Type B pancreatic cell (in vitro differentiated cells): Measurements from ENCODE around the gene CCER1. TPM values are rescaled to one million over a fixed set of nuclear protein-coding genes. Genes with fewer than 3 reads are reported as not detected.

Source experiments
- DNase-seq: peaks from one replicate; pipeline ENCODE4 v3.0.0; 2021; ENCODE audit warnings: mixed read lengths; ENCODE audit not compliant: unreplicated experiment; ENCODE audit errors: extremely low spot score
- H3K27ac Mint-ChIP-seq: 2 replicates; pipeline ENCODE4 v1.8.0; 2021; ENCODE audit warnings: mild to moderate bottlenecking, mixed read lengths
- H3K27me3 Mint-ChIP-seq: 2 replicates; pipeline ENCODE4 v1.8.0; 2021; ENCODE audit warnings: mixed read lengths
- H3K36me3 Mint-ChIP-seq: 2 replicates; pipeline ENCODE4 v1.8.0; 2021; ENCODE audit warnings: mixed read lengths
- H3K4me1 Mint-ChIP-seq: one replicate; pipeline ENCODE4 v1.8.0; 2021; ENCODE audit warnings: mixed read lengths; ENCODE audit not compliant: unreplicated experiment
- H3K4me3 Mint-ChIP-seq: 2 replicates; pipeline ENCODE4 v1.8.0; 2021; ENCODE audit warnings: mild to moderate bottlenecking, mixed read lengths
- H3K9me3 Mint-ChIP-seq: 2 replicates; pipeline ENCODE4 v1.8.0; 2021; ENCODE audit warnings: mixed read lengths
- total RNA-seq: library from RNA; stranded (reverse); gene quantifications from 2 replicates; pipeline ENCODE4 v1.2.1, GENCODE V29; 2021; ENCODE audit warnings: low replicate concordance
- TF ChIP-seq, protein P1 (sequence below): fragments of 200-600 bp; sonication (generic); conservative IDR thresholded peaks from 2 replicates; pipeline ENCODE4 v1.5.0; 2021; ENCODE audit warnings: antibody characterized with exemption, mild to moderate bottlenecking

Gene CCER1
- total RNA-seq, 1 donor from 2014 or later, result not detected

DNA sequence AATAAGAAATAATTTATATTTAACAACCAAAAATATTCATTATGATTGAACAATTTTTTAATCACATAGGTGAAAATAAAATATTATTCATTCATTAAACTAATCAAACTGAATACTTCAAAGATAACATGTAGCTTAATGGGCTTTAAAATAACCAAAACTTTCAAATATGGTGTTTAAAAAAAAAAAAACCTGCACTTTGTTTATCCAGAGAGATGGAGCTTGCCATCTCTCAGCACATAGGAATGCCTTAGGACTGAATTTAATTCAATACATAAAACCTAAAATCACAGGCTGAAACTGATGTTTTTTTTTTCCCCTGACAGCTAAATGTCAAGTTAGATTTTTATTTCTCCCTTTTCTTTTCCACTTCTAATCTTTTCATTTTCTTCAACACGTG lies 14.4 kb upstream of the CCER1 start:
- TF ChIP-seq, protein P1, sequence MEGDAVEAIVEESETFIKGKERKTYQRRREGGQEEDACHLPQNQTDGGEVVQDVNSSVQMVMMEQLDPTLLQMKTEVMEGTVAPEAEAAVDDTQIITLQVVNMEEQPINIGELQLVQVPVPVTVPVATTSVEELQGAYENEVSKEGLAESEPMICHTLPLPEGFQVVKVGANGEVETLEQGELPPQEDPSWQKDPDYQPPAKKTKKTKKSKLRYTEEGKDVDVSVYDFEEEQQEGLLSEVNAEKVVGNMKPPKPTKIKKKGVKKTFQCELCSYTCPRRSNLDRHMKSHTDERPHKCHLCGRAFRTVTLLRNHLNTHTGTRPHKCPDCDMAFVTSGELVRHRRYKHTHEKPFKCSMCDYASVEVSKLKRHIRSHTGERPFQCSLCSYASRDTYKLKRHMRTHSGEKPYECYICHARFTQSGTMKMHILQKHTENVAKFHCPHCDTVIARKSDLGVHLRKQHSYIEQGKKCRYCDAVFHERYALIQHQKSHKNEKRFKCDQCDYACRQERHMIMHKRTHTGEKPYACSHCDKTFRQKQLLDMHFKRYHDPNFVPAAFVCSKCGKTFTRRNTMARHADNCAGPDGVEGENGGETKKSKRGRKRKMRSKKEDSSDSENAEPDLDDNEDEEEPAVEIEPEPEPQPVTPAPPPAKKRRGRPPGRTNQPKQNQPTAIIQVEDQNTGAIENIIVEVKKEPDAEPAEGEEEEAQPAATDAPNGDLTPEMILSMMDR, result no peak
- Mint-ChIP-seq H3K27me3 (no peaks in the 10 kb centered on the region), H3K9me3 (no peaks in the 10 kb centered on the region), H3K36me3 (no peaks in the 10 kb centered on the region), H3K4me1 (no peaks in the 10 kb centered on the region), H3K27ac (no peak overlapping the region), H3K4me3 (no peak overlapping the region)
- DNase-seq, result no peak

DNA sequence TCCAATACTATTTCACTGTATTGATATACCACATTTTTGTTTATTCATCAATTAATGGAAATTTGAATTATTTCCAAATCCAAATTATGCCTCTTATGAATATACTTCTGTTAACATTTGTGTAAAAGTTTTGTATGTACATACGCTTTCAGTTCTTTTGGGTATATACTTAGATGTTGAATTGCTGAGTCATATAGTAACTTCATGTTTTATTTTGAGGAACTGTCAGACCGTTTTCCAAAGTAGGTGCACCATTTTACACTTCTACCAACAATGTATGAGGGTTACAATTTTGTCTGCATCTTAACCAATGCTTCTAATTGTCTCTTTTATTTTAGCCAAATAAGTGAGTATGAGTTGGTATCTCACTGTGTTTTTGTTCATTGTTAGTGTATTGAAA lies 10.2 kb upstream of the CCER1 start:
- no peaks in the 10 kb centered on the region for H3K4me1 Mint-ChIP-seq
- no peaks in the 10 kb centered on the region for H3K27me3 Mint-ChIP-seq
- TF ChIP-seq, protein P1, result no peak
- no peak overlapping the region for H3K4me3 Mint-ChIP-seq
- no peak for DNase-seq
- no peaks in the 10 kb centered on the region for H3K9me3 Mint-ChIP-seq
- H3K36me3 Mint-ChIP-seq, result no peaks in the 10 kb centered on the region
- no peak overlapping the region for H3K27ac Mint-ChIP-seq

DNA sequence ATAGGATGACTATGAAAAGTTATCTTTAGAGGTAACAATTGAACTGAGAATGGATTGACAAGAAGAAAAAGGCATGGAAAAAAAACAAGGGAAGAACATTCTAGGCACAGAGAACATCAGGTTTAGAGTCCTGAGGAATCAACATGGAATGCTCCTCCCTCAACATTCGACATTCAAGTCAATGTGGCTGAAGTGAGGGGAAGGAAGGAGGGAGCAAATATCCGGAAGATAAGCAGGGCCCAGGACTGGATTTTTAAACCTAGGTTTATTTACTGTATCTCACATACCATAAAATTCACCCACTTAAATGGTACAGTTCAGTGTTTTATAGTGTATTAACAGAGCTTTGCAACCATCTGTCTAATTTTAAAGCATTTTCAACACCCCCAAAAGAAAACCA lies 9.6 kb upstream of the CCER1 start:
- no peaks in the 10 kb centered on the region for H3K9me3 Mint-ChIP-seq
- TF ChIP-seq, protein P1, result no peak
- H3K36me3 Mint-ChIP-seq, result no peaks in the 10 kb centered on the region
- H3K4me1 Mint-ChIP-seq, result no peaks in the 10 kb centered on the region
- H3K27ac Mint-ChIP-seq, result no peak overlapping the region
- H3K27me3 Mint-ChIP-seq, result no peaks in the 10 kb centered on the region
- DNase-seq, result no peak
- H3K4me3 Mint-ChIP-seq, result no peak overlapping the region

DNA sequence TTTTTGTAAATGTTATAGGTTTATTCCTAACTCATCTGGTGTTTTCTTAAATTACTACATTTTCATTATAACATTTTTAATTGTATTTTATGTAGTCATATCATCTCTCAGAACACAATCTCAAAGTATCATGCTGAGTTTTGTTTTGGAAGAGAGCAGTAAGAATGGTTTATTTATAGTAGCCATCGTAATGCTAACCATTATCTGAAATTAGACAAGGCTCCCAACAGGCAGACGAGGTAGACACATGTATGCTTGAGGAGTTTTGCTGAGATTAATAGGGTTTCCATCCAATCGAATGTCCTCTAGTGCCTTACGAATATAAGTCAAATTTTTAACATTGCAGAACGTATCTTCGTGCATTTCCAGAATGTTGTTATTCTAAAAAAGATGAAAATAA lies 9.0 kb upstream of the CCER1 start:
- H3K4me1 Mint-ChIP-seq, result no peaks in the 10 kb centered on the region
- no peak overlapping the region for H3K27ac Mint-ChIP-seq
- no peak for DNase-seq
- H3K4me3 Mint-ChIP-seq, result no peak overlapping the region
- TF ChIP-seq, protein P1, result no peak
- H3K36me3 Mint-ChIP-seq, result no peaks in the 10 kb centered on the region
- H3K9me3 Mint-ChIP-seq, result no peaks in the 10 kb centered on the region
- H3K27me3 Mint-ChIP-seq, result no peaks in the 10 kb centered on the region

DNA sequence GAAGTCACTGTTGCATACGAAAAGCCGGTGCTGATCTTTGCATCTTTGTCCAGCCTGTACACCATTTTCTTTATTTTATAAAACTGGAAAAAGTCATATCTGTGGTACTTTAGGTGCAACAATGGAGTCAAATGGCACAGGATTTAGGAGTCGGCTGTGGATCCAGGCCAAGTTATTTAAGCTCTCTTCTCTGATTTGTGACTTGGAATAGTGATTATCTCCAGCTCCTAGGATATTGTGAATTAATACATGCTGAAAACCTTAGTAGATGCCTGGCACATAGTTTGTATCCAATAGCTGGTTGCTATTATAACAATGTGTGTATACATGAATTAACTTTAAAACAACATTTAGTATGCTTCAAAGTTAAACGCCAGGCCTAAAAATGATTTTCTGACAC lies 6.2 kb upstream of the CCER1 start:
- Mint-ChIP-seq H3K27me3 (no peaks in the 10 kb centered on the region), H3K4me1 (no peaks in the 10 kb centered on the region), H3K9me3 (no peaks in the 10 kb centered on the region), H3K27ac (no peak overlapping the region), H3K4me3 (no peak overlapping the region), H3K36me3 (no peaks in the 10 kb centered on the region)
- DNase-seq, result no peak
- TF ChIP-seq, protein P1, result no peak

DNA sequence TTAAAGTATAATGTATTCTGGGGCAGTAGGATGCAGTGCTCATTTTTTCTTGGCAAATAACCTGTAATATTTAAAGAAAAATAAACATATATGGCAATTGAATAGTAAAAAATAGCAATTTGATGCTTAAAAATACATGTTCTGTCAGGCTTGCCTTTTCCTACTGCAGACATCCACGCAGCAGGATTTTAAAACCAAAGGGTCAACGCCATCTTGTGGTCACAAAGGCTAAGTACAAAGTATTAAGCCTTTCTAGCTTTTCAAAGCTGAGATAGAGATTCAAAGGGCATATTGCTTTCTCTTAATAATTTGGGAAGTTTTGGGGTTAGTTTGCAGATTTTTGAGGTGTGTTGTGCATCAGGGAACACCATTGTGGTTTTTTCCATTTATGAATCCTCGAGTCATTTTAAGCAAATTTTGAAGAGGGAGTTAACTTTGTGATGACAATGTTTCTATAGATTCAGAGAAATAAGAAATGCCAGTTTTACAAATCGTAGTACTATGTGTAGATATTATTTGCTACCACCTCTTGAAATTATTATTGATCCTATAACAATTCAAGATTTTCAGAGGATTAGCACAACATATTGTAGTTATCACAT lies 4.7 kb upstream of the CCER1 start:
- TF ChIP-seq, protein P1, result peak; percentile 84
- no peak overlapping the region for H3K4me3 Mint-ChIP-seq
- no peak overlapping the region for H3K27ac Mint-ChIP-seq
- DNase-seq, result no peak
- no peaks in the 10 kb centered on the region for H3K4me1 Mint-ChIP-seq
- no peaks in the 10 kb centered on the region for H3K9me3 Mint-ChIP-seq
- H3K27me3 Mint-ChIP-seq, result no peaks in the 10 kb centered on the region
- H3K36me3 Mint-ChIP-seq, result no peaks in the 10 kb centered on the region
